Liver (tissue), 3 donors: Measurements from ENCODE around the gene TSSK2.

Source experiments
- CTCF ChIP-seq: fragments of 150-350 bp; IDR thresholded peaks from 2 replicates; pipeline ENCODE4 v1.5.1; 2017; ENCODE audit warnings: improper control_type of control experiment, low read depth, low read length; ENCODE audit not compliant: missing input control
- MAX ChIP-seq: IDR thresholded peaks from 2 replicates; pipeline ENCODE4 v1.6.1; 2016; ENCODE audit warnings: antibody characterized with exemption
- TF ChIP-seq, protein P1 (sequence below): IDR thresholded peaks from 2 replicates; pipeline ENCODE4 v1.6.1; 2016; ENCODE audit warnings: antibody characterized with exemption, mild to moderate bottlenecking
- TF ChIP-seq, protein P2 (sequence below): IDR thresholded peaks from 2 replicates; pipeline ENCODE4 v1.6.1; 2016; ENCODE audit warnings: antibody characterized with exemption
- donor health status: healthy.
- donor health status: healthy.

DNA sequence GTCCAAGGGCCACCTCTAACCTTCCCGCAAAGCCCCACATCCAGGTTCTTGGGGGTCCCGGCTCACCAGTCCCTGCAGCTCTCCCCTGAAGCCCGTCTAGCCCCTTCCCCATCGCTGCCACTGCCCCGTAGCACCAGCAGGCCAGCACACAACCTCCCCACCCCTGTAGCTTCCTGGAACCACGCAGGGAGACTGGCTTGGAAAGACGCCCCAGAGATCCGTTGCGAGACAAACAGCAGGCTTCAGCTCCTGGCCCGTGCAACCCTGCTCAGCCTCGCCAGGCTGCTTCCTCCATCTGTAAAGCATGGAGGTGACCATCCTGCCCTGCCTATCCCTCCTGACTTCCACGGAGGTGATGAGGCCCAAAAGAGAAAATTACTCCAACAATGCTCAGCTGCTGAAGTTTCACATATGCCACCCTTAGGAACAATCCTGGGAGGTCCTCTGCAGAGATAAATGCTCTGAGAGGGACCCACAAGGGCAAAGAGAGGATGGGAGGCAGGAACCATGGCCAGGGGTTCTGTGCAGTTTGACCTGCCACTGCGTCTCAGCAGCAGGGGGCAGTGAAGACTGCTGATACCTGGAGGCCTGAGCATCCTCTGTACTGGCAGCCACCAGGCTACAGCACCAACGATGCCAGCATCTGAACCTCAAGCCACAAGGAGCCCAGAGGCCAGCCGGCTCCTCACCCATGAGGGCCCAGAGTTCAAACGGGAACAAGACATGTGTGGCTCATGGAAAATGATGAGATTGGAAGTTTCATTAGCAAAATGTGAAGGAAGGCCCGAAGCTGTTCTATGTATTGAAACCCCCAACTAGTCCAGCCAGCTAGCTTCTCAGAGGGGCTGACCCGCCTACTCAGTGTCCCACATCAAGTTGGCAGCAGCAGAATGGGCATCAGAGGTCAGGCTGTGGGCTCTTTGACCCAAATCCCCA lies 25.0 kb upstream of the TSSK2 start:
- TF ChIP-seq CTCF (no peak), MAX (no peak)
- TF ChIP-seq, protein P1, sequence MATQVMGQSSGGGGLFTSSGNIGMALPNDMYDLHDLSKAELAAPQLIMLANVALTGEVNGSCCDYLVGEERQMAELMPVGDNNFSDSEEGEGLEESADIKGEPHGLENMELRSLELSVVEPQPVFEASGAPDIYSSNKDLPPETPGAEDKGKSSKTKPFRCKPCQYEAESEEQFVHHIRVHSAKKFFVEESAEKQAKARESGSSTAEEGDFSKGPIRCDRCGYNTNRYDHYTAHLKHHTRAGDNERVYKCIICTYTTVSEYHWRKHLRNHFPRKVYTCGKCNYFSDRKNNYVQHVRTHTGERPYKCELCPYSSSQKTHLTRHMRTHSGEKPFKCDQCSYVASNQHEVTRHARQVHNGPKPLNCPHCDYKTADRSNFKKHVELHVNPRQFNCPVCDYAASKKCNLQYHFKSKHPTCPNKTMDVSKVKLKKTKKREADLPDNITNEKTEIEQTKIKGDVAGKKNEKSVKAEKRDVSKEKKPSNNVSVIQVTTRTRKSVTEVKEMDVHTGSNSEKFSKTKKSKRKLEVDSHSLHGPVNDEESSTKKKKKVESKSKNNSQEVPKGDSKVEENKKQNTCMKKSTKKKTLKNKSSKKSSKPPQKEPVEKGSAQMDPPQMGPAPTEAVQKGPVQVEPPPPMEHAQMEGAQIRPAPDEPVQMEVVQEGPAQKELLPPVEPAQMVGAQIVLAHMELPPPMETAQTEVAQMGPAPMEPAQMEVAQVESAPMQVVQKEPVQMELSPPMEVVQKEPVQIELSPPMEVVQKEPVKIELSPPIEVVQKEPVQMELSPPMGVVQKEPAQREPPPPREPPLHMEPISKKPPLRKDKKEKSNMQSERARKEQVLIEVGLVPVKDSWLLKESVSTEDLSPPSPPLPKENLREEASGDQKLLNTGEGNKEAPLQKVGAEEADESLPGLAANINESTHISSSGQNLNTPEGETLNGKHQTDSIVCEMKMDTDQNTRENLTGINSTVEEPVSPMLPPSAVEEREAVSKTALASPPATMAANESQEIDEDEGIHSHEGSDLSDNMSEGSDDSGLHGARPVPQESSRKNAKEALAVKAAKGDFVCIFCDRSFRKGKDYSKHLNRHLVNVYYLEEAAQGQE, result no peak
- TF ChIP-seq, protein P2, sequence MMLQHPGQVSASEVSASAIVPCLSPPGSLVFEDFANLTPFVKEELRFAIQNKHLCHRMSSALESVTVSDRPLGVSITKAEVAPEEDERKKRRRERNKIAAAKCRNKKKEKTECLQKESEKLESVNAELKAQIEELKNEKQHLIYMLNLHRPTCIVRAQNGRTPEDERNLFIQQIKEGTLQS, result no peak
